Left lung (tissue), 10 donors: Measurements from ENCODE around the gene PYGM. TPM values are rescaled to one million over a fixed set of nuclear protein-coding genes. Genes with fewer than 3 reads are reported as not detected.

Experiments used
- ATAC-seq: fragments of 200-7000 bp; cut with Tn5 transposase; one replicate; pipeline ENCODE4 v1.9.1; 2020; ENCODE audit warnings: moderate library complexity
- DNase-seq, 4 donors: peaks; one replicate each; pipeline ENCODE4 v3.0.0-alpha.2; 2013 to 2020
- H3K27ac ChIP-seq, 2 donors: fragments of 200-600 bp; sonication (generic) in 1 of 2; one replicate each; pipeline versions ENCODE4 v1.5.0 to v1.8.0; 2020 to 2021
- H3K27me3 ChIP-seq, 2 donors: fragments of 200-600 bp; sonication (generic) in 1 of 2; one replicate each; pipeline versions ENCODE4 v1.5.0 to v1.8.0; 2020 to 2021
- H3K36me3 ChIP-seq, 2 donors: fragments of 200-600 bp; sonication (generic) in 1 of 2; one replicate each; pipeline versions ENCODE4 v1.5.0 to v1.8.0; 2020 to 2021
- H3K4me1 ChIP-seq, 2 donors: fragments of 200-600 bp; one replicate each; pipeline ENCODE4 v1.8.0; 2021
- H3K4me3 ChIP-seq, 2 donors: fragments of 200-600 bp; sonication (generic) in 1 of 2; one replicate each; pipeline versions ENCODE4 v1.5.0 to v1.8.0; 2020 to 2021; ENCODE audit warnings: mild to moderate bottlenecking in 1 of 2
- H3K9me3 ChIP-seq, 2 donors: fragments of 200-600 bp; sonication (generic) in 1 of 2; one replicate each; pipeline versions ENCODE4 v1.5.0 to v1.8.0; 2020 to 2021
- intact Hi-C, 2 donors: fragments of 100-400 bp; cut with DNase I; formaldehyde crosslinking; loops; one replicate each; pipeline versions ENCODE4 v1.11.2 to v1.14.2; 2022
- polyA plus RNA-seq, 6 donors: library from polyadenylated mRNA; unstranded; fragments of 120-200 nt; gene quantifications; one replicate each; pipeline ENCODE4 v1.2.1, GENCODE V29; 2013; ENCODE audit not compliant: insufficient read length in 6 of 6
- total RNA-seq, 2 donors: library from RNA; stranded (reverse); fragmentation: NEBNext Ultra II Directional; extraction: Animal tissue kit (Norgen Biotek cat#: 25700); gene quantifications; one replicate each; pipeline ENCODE4 v1.2.1, GENCODE V29; 2021
- TF ChIP-seq, protein P1 (sequence below), 2 donors: fragments of 200-600 bp; sonication (generic) in 1 of 2; IDR thresholded peaks; one replicate each; pipeline versions ENCODE4 v1.5.0 to v1.8.0; 2021; ENCODE audit warnings: antibody characterized with exemption in 2 of 2
- donor health status: DM: no; HTN: yes; CAD: no.
- donor health status: DM: no; HTN: no; CAD: no.

Gene PYGM
- total and polyA plus RNA-seq, 8 donors: 1.3 to 4.4 (median 3.5) TPM

DNA sequence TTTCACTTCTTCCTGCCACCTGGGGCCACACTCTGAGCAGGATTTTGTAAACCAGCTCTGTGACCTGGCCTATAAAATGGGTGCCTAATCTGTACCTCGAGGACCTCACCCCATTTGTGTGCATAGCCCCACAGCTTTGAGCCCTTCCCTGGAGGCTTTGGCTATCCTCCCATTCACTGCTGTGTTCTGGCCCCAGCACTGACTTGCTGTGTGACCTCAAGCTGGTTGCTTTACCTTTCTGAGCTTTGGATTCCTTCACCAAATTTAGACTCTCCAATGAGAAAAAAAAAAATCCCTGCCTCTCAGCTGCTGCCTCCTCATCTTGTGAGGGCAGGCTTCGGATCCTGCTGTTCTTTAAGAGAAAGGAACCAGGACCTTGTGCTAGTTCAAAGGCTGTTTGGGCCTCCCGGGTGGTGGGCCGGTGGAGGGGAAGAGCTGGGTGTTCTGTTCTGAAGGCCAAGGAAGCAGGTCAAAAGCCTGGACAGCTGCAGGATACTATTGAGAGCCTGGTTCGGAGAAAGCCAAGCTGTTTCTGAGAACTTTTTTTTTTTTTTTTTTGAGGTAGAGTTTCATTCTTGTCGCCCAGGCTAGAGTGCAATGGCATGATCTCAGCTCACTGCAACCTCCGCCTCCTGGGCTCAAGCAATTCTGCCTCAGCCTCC is 1.1 kb upstream of the PYGM start:
- Histone ChIP-seq H3K4me3 (no peak overlapping the region), H3K27me3 (no peaks in the 10 kb centered on the region), H3K9me3 (no peaks in the 10 kb centered on the region), H3K4me1 (peaks cover 0 to 51% of the 10 kb centered on the region in 2 donors), H3K27ac (peak overlapping the region in 1 of 2 donors; percentile 41), H3K36me3 (peaks cover 14 to 40% of the 10 kb centered on the region in 2 donors)
- DNase-seq (peak in 2 of 4 donors; percentile 3 to 49), ATAC-seq (no peak)
- intact Hi-C loops: no loop called here
- TF ChIP-seq, protein P1, sequence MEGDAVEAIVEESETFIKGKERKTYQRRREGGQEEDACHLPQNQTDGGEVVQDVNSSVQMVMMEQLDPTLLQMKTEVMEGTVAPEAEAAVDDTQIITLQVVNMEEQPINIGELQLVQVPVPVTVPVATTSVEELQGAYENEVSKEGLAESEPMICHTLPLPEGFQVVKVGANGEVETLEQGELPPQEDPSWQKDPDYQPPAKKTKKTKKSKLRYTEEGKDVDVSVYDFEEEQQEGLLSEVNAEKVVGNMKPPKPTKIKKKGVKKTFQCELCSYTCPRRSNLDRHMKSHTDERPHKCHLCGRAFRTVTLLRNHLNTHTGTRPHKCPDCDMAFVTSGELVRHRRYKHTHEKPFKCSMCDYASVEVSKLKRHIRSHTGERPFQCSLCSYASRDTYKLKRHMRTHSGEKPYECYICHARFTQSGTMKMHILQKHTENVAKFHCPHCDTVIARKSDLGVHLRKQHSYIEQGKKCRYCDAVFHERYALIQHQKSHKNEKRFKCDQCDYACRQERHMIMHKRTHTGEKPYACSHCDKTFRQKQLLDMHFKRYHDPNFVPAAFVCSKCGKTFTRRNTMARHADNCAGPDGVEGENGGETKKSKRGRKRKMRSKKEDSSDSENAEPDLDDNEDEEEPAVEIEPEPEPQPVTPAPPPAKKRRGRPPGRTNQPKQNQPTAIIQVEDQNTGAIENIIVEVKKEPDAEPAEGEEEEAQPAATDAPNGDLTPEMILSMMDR (IDR thresholded peaks at IDR 0.05): no peak

DNA sequence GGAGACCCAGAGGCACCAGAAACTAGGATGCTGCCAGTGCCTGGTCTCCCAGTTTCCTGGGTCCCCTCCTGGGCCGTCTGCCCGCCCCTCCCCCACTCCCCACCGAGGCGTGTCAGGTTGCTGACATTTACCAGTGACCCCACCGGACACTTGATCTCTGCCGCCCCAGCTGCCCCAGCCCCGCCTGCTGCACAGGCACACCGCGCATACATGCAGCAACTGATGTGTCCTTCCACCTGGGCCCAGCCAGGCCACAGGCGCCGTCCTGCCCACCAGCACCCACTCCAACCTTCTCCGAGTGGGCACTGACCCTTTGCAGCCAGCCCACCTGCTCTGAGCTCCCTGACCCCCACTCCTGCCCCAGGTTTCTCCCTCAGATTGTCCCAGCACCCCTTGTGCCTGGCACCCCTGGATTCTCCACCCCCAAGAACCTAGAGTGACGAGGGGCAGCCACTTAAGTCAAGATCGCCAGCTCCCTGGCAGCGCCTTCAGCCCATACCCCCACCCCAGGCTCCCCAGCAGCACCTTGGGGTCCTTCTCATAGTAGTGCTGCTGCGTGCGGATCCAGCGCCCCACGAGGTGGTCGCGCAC is 548 bp downstream of the PYGM start:
- Histone ChIP-seq H3K27ac (peak overlapping the region in 1 of 2 donors; percentile 18), H3K4me3 (no peak overlapping the region), H3K27me3 (no peaks in the 10 kb centered on the region), H3K9me3 (no peaks in the 10 kb centered on the region), H3K36me3 (peaks cover 0 to 23% of the 10 kb centered on the region in 2 donors), H3K4me1 (peaks cover 0 to 37% of the 10 kb centered on the region in 2 donors)
- intact Hi-C loops: no loop called here
- TF ChIP-seq, protein P1 (IDR thresholded peaks at IDR 0.05): no peak
- DNase-seq (peak in 2 of 4 donors; percentile 29 to 78), ATAC-seq (no peak)

DNA sequence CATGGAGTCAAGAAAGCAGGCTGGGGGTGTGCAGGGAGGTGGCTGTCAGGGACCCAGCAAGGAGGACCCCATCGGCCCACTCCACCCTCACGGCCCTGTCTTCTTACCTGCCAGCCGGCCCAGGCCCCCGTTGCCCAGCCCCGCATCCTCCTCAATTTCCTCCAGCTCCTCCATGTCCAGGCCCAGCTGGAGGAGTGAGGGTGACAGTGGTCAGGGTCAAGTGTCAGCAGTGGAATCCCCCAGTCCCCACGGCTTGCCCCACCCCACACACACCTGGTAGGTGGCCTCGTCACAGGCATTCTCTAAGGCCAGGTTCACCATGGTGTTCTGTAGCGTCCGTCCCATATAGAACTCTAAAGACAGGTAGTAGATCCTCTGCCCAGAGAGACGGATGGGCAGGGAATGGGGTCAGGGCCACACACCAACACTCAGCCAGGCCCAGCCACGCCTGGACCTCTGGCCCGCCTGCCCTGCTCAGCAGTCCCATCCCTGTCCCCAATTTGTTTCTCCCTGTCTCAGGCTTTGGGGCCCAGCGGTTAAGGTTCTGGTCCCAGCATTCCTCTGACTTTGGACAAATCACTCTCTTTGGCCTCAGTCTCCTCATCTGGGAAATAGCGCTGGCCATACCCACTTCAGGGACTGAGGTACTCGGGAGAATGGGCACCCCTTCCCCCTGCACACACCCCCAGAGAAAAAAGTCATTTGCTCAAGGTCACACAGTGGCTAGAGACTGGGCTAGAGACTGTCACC is 1.3 kb downstream of the PYGM start:
- TF ChIP-seq, protein P1 (IDR thresholded peaks at IDR 0.05): no peak
- H3K4me1 ChIP-seq: peaks cover 0 to 30% of the 10 kb centered on the region in 2 donors
- H3K27ac ChIP-seq: no peak overlapping the region
- intact Hi-C loops: no loop called here
- no peaks in the 10 kb centered on the region for H3K9me3 ChIP-seq
- H3K36me3 ChIP-seq: peaks cover 0 to 16% of the 10 kb centered on the region in 2 donors
- DNase-seq: peak in 2 of 4 donors; percentile 20 to 60
- H3K27me3 ChIP-seq: no peaks in the 10 kb centered on the region
- H3K4me3 ChIP-seq: no peak overlapping the region
- ATAC-seq: no peak

GRCh38 chr11:64757549-64758329 is 2.0 kb downstream of the PYGM start:
- Histone ChIP-seq H3K4me3 (no peak overlapping the region), H3K36me3 (peaks cover 0 to 9% of the 10 kb centered on the region in 2 donors), H3K27me3 (no peaks in the 10 kb centered on the region), H3K4me1 (peaks cover 0 to 22% of the 10 kb centered on the region in 2 donors), H3K9me3 (no peaks in the 10 kb centered on the region), H3K27ac (no peak overlapping the region)
- intact Hi-C loops: no loop called here
- TF ChIP-seq, protein P1 (IDR thresholded peaks at IDR 0.05): no peak
- DNase-seq (peak in 1 of 4 donors; percentile 30), ATAC-seq (no peak)
